Stomach (tissue), 9 donors: ENCODE data around the gene CLCN2. TPM values are rescaled to one million over a fixed set of nuclear protein-coding genes. Genes with fewer than 3 reads are reported as not detected.

Source experiments
- DNase-seq, 2 donors: peaks; one replicate each; pipeline versions ENCODE4 v3.0.0 to v3.0.0-alpha.2; 2013 to 2019
- H3K27ac ChIP-seq, 5 donors: fragments of 200-600 bp in 4 of 5; sonication (generic) in 4 of 5; one replicate each; pipeline ENCODE4 v1.5.1; 2013 to 2019; ENCODE audit warnings: mild to moderate bottlenecking in 1 of 5, moderate library complexity in 1 of 5
- H3K27me3 ChIP-seq, 3 donors: fragments of 200-600 bp; sonication (generic); one replicate each; pipeline ENCODE4 v1.5.1; 2017 to 2019; ENCODE audit warnings: mixed run types in 1 of 3
- H3K36me3 ChIP-seq, 4 donors: fragments of 200-600 bp; sonication (generic); 1 replicate in 3 of 4; 2 replicates in 1 of 4; pipeline ENCODE4 v1.5.1; 2016 to 2019
- H3K4me1 ChIP-seq, 4 donors: fragments of 200-600 bp; sonication (generic); one replicate each; pipeline ENCODE4 v1.5.1; 2016 to 2019
- H3K4me3 ChIP-seq, 4 donors: fragments of 200-600 bp; sonication (generic) in 3 of 4; one replicate each; pipeline ENCODE4 v1.5.1; 2016 to 2019; ENCODE audit warnings: mild to moderate bottlenecking in 1 of 4
- H3K9me3 ChIP-seq, 4 donors: fragments of 200-600 bp; sonication (generic); one replicate each; pipeline ENCODE4 v1.5.1; 2016 to 2019
- EP300 ChIP-seq: sonication (generic); formaldehyde crosslinking; IDR thresholded peaks from one replicate; pipeline ENCODE4 v1.6.1; 2017; ENCODE audit warnings: antibody characterized with exemption
- POLR2A ChIP-seq, 4 donors: fragments of 450-650 bp; IDR thresholded peaks; one replicate each; pipeline ENCODE4 v1.6.1; 2016; ENCODE audit warnings: antibody characterized with exemption in 4 of 4, control low read depth in 2 of 4, mild to moderate bottlenecking in 1 of 4, moderate library complexity in 1 of 4
- POLR2AphosphoS5 ChIP-seq, 3 donors: sonication (generic); formaldehyde crosslinking; IDR thresholded peaks; one replicate each; pipeline ENCODE4 v1.6.1; 2016; ENCODE audit warnings: antibody characterized with exemption in 3 of 3
- WGBS, 5 donors: extraction: QIAGEN DNeasy Blood & Tissue Kit in 3 of 5; methylation state at CpG; one replicate each; pipeline versions ENCODE4 v1.1.5 to v1.1.7; 2013 to 2018; 5-methylcytosine and 5-hydroxymethylcytosine counted together
- intact Hi-C: fragments of 100-400 bp; cut with DNase I; formaldehyde crosslinking; loops from one replicate; pipeline ENCODE4 v1.15.1; 2023; ENCODE audit warnings: low total_unique reads
- polyA plus RNA-seq, 3 donors: library from polyadenylated mRNA; stranded (reverse); fragments of 200-250 nt; gene quantifications; one replicate each; pipeline ENCODE4 v1.2.3, GENCODE V29; 2013
- total RNA-seq, 5 donors: library from RNA; depleted of rRNA; stranded (reverse); fragments of >200 nt; gene quantifications; one replicate each; pipeline versions ENCODE4 v1.1.0 to v1.2.3, GENCODE V29; 2014 to 2016
- TF ChIP-seq, protein P1 (sequence below), 7 experiments: fragments of 450-650 bp in 4 of 7; fragments of 200-600 bp in 3 of 7; sonication (generic) in 3 of 7; IDR thresholded peaks; one replicate each; pipeline ENCODE4 v1.5.1; 2016 to 2019; ENCODE audit warnings: antibody characterized with exemption in 7 of 7, control low read depth in 2 of 7, mild to moderate bottlenecking in 1 of 7
- donor health status: healthy with polysubstance abuse.
- donor health status: Bipolar disorder and iron deficiency.
- donor health status: healthy.

CLCN2 gene
- total and polyA plus RNA-seq, 8 donors, result 2.1 to 34.5 (median 5.1) TPM

- intact Hi-C loops, result no loop called here
- Histone ChIP-seq H3K4me3 (peak overlapping the region; percentile 69 to 91 (median 82)), H3K27ac (peak overlapping the region; percentile 96 to 99 (median 99))
Observed at GRCh38 chr3:184336547-184337398, 24.6 kb downstream of the CLCN2 start.

DNA sequence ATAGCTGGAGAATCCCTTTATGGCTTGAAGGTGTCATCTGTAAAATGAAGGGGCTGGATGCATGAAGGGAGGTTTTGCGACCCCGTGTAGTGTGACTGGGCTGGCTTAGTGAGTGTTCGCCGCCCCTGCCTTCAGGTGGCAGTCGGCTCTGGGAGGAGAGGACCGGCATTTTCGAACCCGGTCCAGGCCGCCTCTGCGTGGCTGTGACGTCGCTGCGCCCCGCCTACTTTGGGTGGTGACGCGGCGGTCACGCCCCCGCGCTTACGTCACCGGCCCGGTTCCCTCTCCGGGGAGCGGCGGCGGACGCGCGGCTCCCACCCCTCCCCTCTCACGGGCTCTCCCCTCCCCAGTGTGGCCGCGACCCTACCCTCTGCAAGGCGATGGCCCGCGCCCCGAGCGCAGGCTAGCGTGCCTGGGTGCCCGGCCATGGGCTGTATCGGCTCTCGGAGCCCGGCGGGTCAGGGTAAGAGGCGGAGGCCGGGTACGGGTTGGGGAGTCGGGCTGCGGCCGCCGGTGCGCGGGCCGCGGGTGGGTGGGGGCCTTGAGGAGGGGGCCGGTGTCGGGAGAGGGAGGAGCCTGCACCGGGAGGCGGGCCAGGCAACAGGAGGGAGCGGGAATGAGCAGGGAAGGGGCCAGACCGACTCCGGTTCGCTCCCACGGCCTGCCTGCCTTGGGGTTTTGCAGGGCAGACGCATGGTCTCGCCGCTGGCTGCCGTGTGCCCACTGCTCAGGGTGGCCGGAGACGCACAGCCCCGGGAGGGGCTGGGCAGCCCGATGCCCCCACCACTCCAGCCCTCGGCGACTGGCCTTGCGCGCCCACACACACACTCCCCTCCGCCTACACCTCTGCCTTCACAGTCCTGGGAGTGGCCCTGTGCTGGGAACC, 25.5 kb downstream of the CLCN2 start:
- no peaks in the 10 kb centered on the region for H3K9me3 ChIP-seq
- intact Hi-C loops, result no loop called here
- TF ChIP-seq EP300 (peak; percentile 33), POLR2A (IDR thresholded peaks at IDR 0.05) (peak in 1 of 4 donors; percentile 58), POLR2AphosphoS5 (IDR thresholded peaks at IDR 0.05) (peak; percentile 88 to 96 (median 92))
- TF ChIP-seq, protein P1, sequence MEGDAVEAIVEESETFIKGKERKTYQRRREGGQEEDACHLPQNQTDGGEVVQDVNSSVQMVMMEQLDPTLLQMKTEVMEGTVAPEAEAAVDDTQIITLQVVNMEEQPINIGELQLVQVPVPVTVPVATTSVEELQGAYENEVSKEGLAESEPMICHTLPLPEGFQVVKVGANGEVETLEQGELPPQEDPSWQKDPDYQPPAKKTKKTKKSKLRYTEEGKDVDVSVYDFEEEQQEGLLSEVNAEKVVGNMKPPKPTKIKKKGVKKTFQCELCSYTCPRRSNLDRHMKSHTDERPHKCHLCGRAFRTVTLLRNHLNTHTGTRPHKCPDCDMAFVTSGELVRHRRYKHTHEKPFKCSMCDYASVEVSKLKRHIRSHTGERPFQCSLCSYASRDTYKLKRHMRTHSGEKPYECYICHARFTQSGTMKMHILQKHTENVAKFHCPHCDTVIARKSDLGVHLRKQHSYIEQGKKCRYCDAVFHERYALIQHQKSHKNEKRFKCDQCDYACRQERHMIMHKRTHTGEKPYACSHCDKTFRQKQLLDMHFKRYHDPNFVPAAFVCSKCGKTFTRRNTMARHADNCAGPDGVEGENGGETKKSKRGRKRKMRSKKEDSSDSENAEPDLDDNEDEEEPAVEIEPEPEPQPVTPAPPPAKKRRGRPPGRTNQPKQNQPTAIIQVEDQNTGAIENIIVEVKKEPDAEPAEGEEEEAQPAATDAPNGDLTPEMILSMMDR (IDR thresholded peaks at IDR 0.05), result no peak
- peaks cover 34 to 86% (median 47%) of the 10 kb centered on the region in 4 donors for H3K4me1 ChIP-seq
- peak overlapping the region; percentile 69 to 91 (median 82) for H3K4me3 ChIP-seq
- DNase-seq, result peak; percentile 90 to 96
- WGBS, 5 donors, result 1% methylated on average over 31 to 77 of the region's 77 CpGs
- H3K27ac ChIP-seq, result peak overlapping the region; percentile 96 to 99 (median 99)
- no peaks in the 10 kb centered on the region for H3K27me3 ChIP-seq
- peaks cover 41 to 45% (median 44%) of the 10 kb centered on the region in 4 donors for H3K36me3 ChIP-seq

More at GRCh38 chr3:184336547-184337398, 24.6 kb downstream of the CLCN2 start:
- peak in 1 of 2 donors; percentile 78 for DNase-seq
- H3K36me3 ChIP-seq, result peaks cover 33 to 44% (median 40%) of the 10 kb centered on the region in 4 donors
- peaks cover 34 to 86% (median 53%) of the 10 kb centered on the region in 4 donors for H3K4me1 ChIP-seq
- H3K27me3 ChIP-seq, result no peaks in the 10 kb centered on the region
- no peaks in the 10 kb centered on the region for H3K9me3 ChIP-seq
- peak in 2 of 3 donors; percentile 48 to 63 for TF ChIP-seq POLR2AphosphoS5 (IDR thresholded peaks at IDR 0.05)
- TF ChIP-seq, protein P1 (IDR thresholded peaks at IDR 0.05), result no peak
- 15 to 21% (median 17%) methylated on average over 16 to 17 of the region's 17 CpGs for WGBS, 5 donors

DNA sequence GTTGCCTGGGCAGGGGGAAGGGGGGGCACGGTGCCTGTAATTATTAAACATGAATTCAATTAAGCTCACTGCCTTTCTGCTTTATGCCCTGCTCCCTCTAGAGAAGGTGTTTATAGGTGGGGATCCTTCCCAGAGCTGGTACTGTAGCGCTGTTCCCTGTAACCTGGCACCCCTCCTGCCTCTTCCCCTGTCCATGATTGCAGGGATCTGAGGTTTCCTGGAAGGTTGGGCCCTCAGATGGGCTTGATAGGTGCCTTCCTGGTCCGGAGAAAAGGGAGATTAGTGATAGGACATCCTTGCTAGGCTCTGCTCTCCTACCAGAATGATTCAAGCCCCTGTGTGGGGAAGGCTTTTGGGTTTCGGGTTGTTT, 26.1 kb downstream of the CLCN2 start:
- TF ChIP-seq EP300 (no peak), POLR2AphosphoS5 (IDR thresholded peaks at IDR 0.05) (no peak)
- no peaks in the 10 kb centered on the region for H3K27me3 ChIP-seq
- peak overlapping the region; percentile 96 to 99 (median 99) for H3K27ac ChIP-seq
- peaks cover 46 to 52% (median 51%) of the 10 kb centered on the region in 4 donors for H3K36me3 ChIP-seq
- H3K4me1 ChIP-seq, result peaks cover 34 to 81% (median 44%) of the 10 kb centered on the region in 4 donors
- peak overlapping the region; percentile 69 to 91 (median 82) for H3K4me3 ChIP-seq
- WGBS, 5 donors, result 27 to 44% (median 40%) methylated on average over 4 of the region's 4 CpGs
- no peak for DNase-seq
- H3K9me3 ChIP-seq, result no peaks in the 10 kb centered on the region
- intact Hi-C loops, result no loop called here

- intact Hi-C loops, result no loop called here
- Histone ChIP-seq H3K4me1 (peaks cover 34 to 77% (median 41%) of the 10 kb centered on the region in 4 donors), H3K36me3 (peaks cover 50 to 58% (median 57%) of the 10 kb centered on the region in 4 donors), H3K27me3 (no peaks in the 10 kb centered on the region), H3K4me3 (no peak overlapping the region), H3K27ac (peak overlapping the region; percentile 43 to 99 (median 98)), H3K9me3 (no peaks in the 10 kb centered on the region)
- no peak for TF ChIP-seq POLR2A (IDR thresholded peaks at IDR 0.05)
- TF ChIP-seq, protein P1 (IDR thresholded peaks at IDR 0.05), result no peak
- no peak for TF ChIP-seq EP300
- TF ChIP-seq POLR2AphosphoS5 (IDR thresholded peaks at IDR 0.05), result no peak
- DNase-seq, result no peak
- 66 to 78% (median 72%) methylated on average over 15 of the region's 15 CpGs for WGBS, 5 donors
Observed at GRCh38 chr3:184334470-184335158, 26.8 kb downstream of the CLCN2 start.
